Measurements from ENCODE around the gene PPP2R1A. TPM values are rescaled to one million over a fixed set of nuclear protein-coding genes. Genes with fewer than 3 reads are reported as not detected.

PPP2R1A gene
- 214 and 215 TPM in 2 replicates for total RNA-seq

DNA sequence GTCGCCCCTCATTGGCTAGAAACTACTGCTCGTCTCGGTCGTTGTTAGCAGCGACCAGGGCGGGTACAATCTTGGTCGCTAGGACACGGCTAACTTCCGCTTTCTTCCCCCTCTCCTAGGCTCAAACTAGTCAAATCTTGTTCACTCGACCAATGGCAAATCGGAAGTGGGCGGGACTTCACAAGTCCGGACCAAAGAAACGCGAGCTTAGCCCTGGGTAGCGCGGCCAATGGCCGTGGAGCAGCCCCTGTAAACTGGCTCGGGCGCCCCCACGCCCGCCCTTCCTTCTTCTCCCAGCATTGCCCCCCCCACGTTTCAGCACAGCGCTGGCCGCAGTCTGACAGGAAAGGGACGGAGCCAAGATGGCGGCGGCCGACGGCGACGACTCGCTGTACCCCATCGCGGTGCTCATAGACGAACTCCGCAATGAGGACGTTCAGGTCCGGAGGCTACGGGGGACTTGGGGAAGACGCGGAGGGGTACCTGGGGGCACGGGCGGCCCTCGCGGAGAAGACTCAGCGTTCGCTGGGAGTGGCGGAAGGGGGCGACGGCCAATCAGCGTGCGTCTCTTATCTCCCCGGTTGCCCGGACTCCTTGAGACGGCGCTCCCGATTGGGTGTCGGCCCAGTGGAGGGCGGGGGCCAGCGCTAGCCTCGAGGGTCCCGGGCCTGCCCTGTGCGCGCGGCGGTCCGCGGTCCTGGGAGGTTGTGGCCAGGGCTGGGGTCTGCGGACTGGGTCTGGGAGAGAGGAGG lies at the start of gene PPP2R1A:
Gene PPP2R1A, plus strand, starts transcription at position 318 of the 752 bp plus-strand sequence. Its CDS starts 45 bp downstream, at position 363.
- Mint-ChIP-seq H3K4me1 (ENCODE audit: low read depth) (peaks cover 45% of the 10 kb centered on the region), H3K36me3 (ENCODE audit: low read depth) (peaks cover 23% of the 10 kb centered on the region), H3K9me3 (no peaks in the 10 kb centered on the region), H3K27me3 (ENCODE audit: insufficient read depth) (no peaks in the 10 kb centered on the region), H3K27ac (peak within 1 kb of the TSS; percentile 99), H3K4me3 (peak within 1 kb of the TSS; percentile 98)
- peak; percentile 97 for DNase-seq (ENCODE audit: low spot score)
- intact Hi-C loops (cut with micrococcal nuclease), result loop anchor here (1.0 to 10.0 kb wide), 13 partner anchors 19 to 1005 kb away; partner anchors contain the start of genes ZNF160, ZNF610, ZNF613 and ZNF614

DNA sequence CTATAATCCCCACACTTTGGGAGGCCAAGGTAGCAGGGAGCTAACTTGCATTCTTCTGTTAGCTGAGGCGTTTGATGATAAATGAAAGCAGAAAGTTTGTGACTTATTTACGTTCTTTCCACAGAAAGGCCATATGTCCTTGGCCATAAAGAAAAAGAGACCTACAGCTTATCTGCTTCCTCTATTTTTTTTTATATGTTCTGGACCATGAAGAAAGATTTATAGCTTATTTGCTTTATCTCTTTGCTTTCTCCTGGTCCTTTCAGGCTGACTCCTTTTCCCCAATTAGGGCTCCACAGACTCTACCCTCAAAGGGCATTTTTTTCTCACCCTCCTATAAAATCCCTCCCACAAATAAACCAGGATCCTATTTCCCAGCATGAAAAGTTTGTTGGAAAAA lies 48.6 kb upstream of the PPP2R1A start:
- no peak for DNase-seq (ENCODE audit: low spot score)
- intact Hi-C loops (cut with micrococcal nuclease), result loop anchor here (5.0 kb wide), 1 partner anchor 386 kb away; the partner anchor contains the start of gene ZNF808
- peaks cover 9% of the 10 kb centered on the region for H3K36me3 Mint-ChIP-seq (ENCODE audit: low read depth)
- no peak overlapping the region for H3K27ac Mint-ChIP-seq
- peaks cover 23% of the 10 kb centered on the region for H3K9me3 Mint-ChIP-seq
- peaks cover 23% of the 10 kb centered on the region for H3K4me1 Mint-ChIP-seq (ENCODE audit: low read depth)
- H3K4me3 Mint-ChIP-seq, result no peak overlapping the region
- no peaks in the 10 kb centered on the region for H3K27me3 Mint-ChIP-seq (ENCODE audit: insufficient read depth)

DNA sequence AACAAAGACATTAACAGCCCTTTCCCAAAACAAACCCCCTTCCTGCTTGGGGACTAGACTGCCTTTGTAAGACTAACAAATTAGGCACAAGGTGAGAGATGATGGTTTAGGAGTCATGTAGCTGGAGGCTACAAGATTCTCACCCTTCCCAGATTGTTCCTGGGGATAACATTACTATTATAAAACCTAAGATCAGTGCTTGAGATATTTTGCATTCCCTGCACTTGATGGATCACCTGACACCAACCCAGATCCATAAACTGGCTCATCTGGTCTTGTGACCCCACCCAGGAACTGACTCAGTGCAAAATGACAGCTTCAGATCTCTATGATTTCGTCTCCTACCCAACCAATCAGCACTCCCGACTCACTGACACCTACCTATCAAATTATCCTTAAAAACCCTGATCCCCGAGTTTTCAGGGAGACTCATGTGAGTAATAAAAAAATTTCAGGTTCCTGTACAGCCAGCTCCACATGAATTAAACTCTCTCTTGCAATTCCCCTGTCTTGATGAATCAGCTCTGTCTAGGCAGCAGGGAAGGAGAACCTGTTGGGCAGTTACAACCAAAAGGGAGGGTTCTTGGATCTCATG lies 47.8 kb upstream of the PPP2R1A start:
- peaks cover 6% of the 10 kb centered on the region for H3K36me3 Mint-ChIP-seq (ENCODE audit: low read depth)
- no peak overlapping the region for H3K4me3 Mint-ChIP-seq
- peaks cover 23% of the 10 kb centered on the region for H3K4me1 Mint-ChIP-seq (ENCODE audit: low read depth)
- H3K27ac Mint-ChIP-seq, result no peak overlapping the region
- intact Hi-C loops (cut with micrococcal nuclease), result loop anchor here (5.0 kb wide), 1 partner anchor 385 kb away; the partner anchor contains the start of gene ZNF808
- H3K9me3 Mint-ChIP-seq, result peaks cover 24% of the 10 kb centered on the region
- no peak for DNase-seq (ENCODE audit: low spot score)
- H3K27me3 Mint-ChIP-seq (ENCODE audit: insufficient read depth), result no peaks in the 10 kb centered on the region

DNA sequence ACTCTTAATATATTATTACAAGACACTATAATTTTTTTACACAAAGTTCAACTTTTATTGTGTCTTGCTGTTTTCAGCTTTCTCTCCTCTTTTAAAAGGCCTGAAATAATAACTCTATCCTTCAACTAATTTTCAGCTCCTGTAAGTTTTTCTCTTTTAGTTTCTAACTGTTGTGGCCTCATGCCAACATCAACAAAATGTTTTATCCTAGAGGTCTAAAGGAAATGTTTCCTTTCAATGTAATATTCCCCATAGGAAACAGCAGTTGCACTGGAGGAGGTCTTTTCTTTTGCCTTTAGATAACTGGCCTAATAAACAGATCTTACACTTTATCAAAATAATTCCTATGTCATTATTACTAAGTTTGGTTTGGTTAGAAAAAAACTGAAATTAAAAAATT lies 41.6 kb upstream of the PPP2R1A start:
- no peaks in the 10 kb centered on the region for H3K27me3 Mint-ChIP-seq (ENCODE audit: insufficient read depth)
- peaks cover 2% of the 10 kb centered on the region for H3K36me3 Mint-ChIP-seq (ENCODE audit: low read depth)
- no peaks in the 10 kb centered on the region for H3K4me1 Mint-ChIP-seq (ENCODE audit: low read depth)
- peaks cover 48% of the 10 kb centered on the region for H3K9me3 Mint-ChIP-seq
- intact Hi-C loops (cut with micrococcal nuclease), result no loop called here
- H3K4me3 Mint-ChIP-seq, result no peak overlapping the region
- H3K27ac Mint-ChIP-seq, result no peak overlapping the region
- DNase-seq (ENCODE audit: low spot score), result no peak

DNA sequence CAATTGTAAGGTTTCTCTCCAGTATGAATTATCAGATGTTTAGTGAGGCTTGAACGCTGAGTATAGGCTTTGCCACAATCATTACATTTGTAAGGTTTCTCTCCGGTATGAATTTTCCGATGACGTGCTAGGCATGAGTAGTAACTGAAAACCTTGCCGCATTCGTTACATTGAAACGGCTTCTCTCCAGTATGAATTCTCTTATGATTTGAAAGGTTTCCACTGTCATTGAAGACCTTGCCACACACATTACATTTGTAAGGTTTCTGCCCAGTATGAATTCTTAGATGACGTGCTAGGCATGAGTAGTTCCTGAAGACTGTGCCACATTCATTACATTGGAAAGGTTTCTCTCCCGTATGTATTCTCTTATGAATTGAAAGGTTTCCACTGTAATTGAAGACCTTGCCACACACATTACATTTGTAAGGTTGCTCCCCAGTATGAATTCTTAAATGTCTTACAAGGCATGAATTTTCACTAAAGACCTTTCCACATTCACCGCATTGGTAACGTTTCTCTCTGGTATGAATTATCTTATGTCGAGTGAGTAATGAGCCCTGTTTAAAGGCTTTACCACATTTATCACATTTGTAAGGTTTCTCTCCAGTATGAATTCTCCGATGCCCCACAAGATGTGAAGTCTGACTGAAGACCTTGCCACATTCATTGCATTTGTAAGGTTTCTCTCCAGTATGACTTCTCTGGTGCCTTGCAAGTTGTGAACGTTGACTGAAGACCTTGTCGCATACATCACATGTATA lies 34.1 kb upstream of the PPP2R1A start:
- Mint-ChIP-seq H3K36me3 (ENCODE audit: low read depth) (peaks cover 53% of the 10 kb centered on the region), H3K4me3 (no peak overlapping the region), H3K9me3 (peaks cover 72% of the 10 kb centered on the region), H3K4me1 (ENCODE audit: low read depth) (no peaks in the 10 kb centered on the region), H3K27ac (no peak overlapping the region), H3K27me3 (ENCODE audit: insufficient read depth) (no peaks in the 10 kb centered on the region)
- no peak for DNase-seq (ENCODE audit: low spot score)
- intact Hi-C loops (cut with micrococcal nuclease), result no loop called here

DNA sequence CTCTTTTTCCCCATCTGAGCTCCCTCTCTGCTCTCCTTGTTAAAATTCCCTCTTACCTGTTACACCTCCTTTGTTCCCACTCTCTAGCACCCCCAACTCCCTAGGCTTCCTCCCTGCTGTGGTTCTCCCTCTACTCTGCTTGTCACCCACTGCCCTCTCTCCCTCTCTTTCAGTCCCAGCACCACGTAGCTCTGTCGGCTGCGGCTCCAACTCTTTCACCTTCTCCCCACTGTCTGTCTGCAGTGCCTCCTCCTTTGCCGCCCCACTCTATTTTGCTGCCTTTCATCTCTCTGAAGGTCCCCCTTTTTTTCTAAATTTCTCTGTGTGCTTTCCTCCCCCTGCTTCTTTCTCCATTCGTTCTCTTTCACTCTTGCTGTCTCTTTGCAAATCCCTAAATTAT lies 19.5 kb upstream of the PPP2R1A start:
- peaks cover 15% of the 10 kb centered on the region for H3K9me3 Mint-ChIP-seq
- intact Hi-C loops (cut with micrococcal nuclease), result no loop called here
- DNase-seq (ENCODE audit: low spot score), result no peak
- H3K4me1 Mint-ChIP-seq (ENCODE audit: low read depth), result peaks cover 11% of the 10 kb centered on the region
- H3K27ac Mint-ChIP-seq, result peak overlapping the region; percentile 90
- peaks cover 43% of the 10 kb centered on the region for H3K36me3 Mint-ChIP-seq (ENCODE audit: low read depth)
- no peaks in the 10 kb centered on the region for H3K27me3 Mint-ChIP-seq (ENCODE audit: insufficient read depth)
- peak overlapping the region; percentile 97 for H3K4me3 Mint-ChIP-seq

DNA sequence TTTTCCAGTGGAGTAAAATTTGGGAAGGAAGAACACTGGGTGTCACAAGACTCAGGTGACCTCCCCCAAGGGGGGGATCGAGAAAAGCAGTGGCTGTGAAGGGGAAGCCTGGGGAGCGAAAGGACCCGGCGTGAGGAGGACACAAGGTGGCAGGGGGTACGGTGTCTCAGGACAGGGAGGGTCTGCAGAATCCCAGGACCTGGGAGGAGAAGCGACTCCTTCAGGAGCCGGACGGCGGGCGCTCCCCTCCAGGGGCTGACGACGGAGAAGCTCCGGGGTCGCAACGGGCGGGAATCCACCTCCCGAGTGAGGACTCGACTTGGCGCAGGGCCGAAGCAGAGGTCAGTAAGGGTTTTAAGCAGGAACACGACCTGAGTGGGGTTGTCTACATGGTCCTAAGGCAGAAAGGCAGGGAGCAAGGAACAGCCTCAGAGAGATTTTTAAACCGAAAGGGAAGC lies 19.0 kb upstream of the PPP2R1A start:
- H3K4me3 Mint-ChIP-seq, result peak overlapping the region; percentile 97
- H3K27me3 Mint-ChIP-seq (ENCODE audit: insufficient read depth), result no peaks in the 10 kb centered on the region
- H3K9me3 Mint-ChIP-seq, result peaks cover 20% of the 10 kb centered on the region
- intact Hi-C loops (cut with micrococcal nuclease), result loop anchor here (1.0 kb wide), 5 partner anchors 18 to 564 kb away; partner anchors contain the start of genes ZNF432 and ZNF611
- H3K4me1 Mint-ChIP-seq (ENCODE audit: low read depth), result peaks cover 11% of the 10 kb centered on the region
- DNase-seq (ENCODE audit: low spot score), result no peak
- peak overlapping the region; percentile 90 for H3K27ac Mint-ChIP-seq
- H3K36me3 Mint-ChIP-seq (ENCODE audit: low read depth), result peaks cover 39% of the 10 kb centered on the region

DNA sequence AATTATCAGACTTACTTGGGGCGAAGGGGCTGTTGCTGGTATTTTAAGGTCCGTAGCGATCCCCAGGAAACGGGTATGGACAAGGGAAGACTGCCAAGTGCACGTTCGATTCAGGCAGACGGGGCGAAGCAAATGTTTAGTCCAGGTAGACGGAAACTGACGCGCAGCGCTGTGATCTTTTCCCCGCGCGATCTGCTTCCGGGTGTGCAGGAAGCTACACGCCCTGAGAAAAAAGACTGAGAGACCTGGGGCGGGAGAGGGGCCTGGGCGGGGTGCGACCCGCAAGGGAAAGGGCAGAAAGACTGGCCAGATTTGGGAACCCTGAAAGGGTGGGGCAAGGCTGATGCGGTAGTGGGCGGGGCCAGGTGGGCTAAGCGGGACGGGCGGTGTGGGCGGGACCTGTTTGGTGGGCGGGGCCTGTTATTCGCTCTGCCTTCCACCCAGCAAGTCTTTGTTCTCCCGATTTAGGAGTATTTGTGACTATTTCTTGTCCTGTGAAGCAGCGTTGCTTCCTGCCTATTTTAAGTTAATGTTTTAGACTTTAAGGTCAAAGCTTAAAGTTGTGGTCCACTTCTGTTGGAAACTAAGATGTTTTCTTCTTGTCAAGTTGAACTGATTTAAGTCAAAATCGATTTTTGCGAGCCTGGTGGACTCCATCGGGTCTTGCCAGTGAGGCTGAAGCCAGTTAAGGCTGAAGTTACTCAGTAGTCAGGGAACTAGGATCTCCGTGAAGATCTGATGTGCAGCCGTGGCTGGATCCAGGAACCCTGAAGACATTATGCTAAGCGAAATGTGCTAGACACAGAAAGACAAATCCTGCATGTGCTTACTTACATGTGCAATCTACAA lies 18.3 kb upstream of the PPP2R1A start, which contains the start of gene ZNF836:
Gene ZNF836, minus strand, starts transcription at position 301 of the 849 bp plus-strand sequence. CDS start 3,549 bp downstream, outside the sequence.
- peaks cover 39% of the 10 kb centered on the region for H3K36me3 Mint-ChIP-seq (ENCODE audit: low read depth)
- H3K27ac Mint-ChIP-seq, result peak within 1 kb of the TSS; percentile 90
- peak within 1 kb of the TSS; percentile 97 for H3K4me3 Mint-ChIP-seq
- intact Hi-C loops (cut with micrococcal nuclease), result loop anchor here (1.0 kb wide), 5 partner anchors 18 to 564 kb away; partner anchors contain the start of genes ZNF432 and ZNF611
- peaks cover 11% of the 10 kb centered on the region for H3K4me1 Mint-ChIP-seq (ENCODE audit: low read depth)
- peak; percentile 83 for DNase-seq (ENCODE audit: low spot score)
- no peaks in the 10 kb centered on the region for H3K27me3 Mint-ChIP-seq (ENCODE audit: insufficient read depth)
- peaks cover 20% of the 10 kb centered on the region for H3K9me3 Mint-ChIP-seq

DNA sequence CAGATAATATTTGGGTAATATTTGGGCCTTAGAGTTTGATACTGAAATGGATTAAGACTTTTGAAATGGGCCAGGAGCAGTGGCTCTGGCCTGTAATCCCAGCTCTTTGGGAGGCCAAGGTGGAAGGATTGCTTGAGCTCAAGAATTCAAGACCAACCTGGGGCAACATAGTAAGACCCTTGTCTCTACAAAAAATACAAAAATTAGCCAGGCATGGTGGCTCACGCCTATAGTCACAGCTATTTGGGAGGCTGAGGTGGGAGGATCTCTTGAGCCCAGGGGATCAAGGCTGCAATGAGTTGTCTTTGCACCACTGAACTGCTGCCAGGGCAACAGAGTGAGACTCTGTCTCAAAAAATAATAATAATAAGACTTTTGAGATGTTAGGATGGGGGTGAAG lies 17.5 kb upstream of the PPP2R1A start:
- Mint-ChIP-seq H3K4me3 (peak overlapping the region; percentile 97), H3K27ac (no peak overlapping the region), H3K4me1 (ENCODE audit: low read depth) (peaks cover 11% of the 10 kb centered on the region), H3K27me3 (ENCODE audit: insufficient read depth) (no peaks in the 10 kb centered on the region), H3K9me3 (peaks cover 20% of the 10 kb centered on the region), H3K36me3 (ENCODE audit: low read depth) (peaks cover 32% of the 10 kb centered on the region)
- intact Hi-C loops (cut with micrococcal nuclease), result no loop called here
- DNase-seq (ENCODE audit: low spot score), result no peak

DNA sequence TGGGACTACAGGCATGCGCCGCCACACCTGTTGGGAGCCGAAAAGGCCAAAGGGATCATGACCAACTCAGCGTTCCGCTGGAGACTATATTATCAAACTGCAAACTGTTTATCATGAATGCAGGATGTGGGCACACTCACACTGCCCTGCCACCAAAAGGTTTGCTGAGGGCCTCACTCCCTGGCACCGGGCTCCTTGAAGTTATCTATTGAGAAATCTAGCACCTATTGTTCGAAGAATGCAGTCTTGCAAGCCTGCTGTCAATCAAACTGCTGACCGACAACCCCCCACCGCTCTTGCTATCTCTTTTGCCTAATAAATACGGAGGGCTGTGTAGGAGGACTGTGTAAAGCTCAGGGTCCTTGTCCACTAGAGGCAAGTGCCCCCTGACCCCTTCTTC lies 13.3 kb upstream of the PPP2R1A start:
- Mint-ChIP-seq H3K36me3 (ENCODE audit: low read depth) (peaks cover 2% of the 10 kb centered on the region), H3K9me3 (peaks cover 24% of the 10 kb centered on the region), H3K27ac (no peak overlapping the region), H3K4me1 (ENCODE audit: low read depth) (no peaks in the 10 kb centered on the region), H3K27me3 (ENCODE audit: insufficient read depth) (no peaks in the 10 kb centered on the region), H3K4me3 (no peak overlapping the region)
- intact Hi-C loops (cut with micrococcal nuclease), result no loop called here
- no peak for DNase-seq (ENCODE audit: low spot score)

DNA sequence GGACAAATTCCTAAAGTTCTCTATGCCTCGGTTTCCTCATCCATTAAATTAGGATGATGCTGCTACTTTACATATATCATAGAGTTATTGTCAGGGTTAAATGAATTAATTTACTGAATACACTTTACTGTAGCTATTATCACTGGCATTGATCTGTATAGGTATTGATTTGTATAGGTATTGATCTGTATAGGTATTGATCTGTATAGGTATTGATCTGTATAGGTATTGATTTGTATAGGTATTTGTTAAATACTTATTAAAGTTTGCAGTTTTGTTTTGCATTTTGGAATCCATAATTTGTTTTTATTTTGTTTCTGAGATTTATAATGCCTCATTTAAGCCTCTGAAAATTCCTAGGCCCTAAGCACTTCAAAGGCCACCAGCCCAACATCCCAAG lies 2.4 kb upstream of the PPP2R1A start:
- no peak overlapping the region for H3K27ac Mint-ChIP-seq
- H3K4me1 Mint-ChIP-seq (ENCODE audit: low read depth), result peaks cover 25% of the 10 kb centered on the region
- H3K27me3 Mint-ChIP-seq (ENCODE audit: insufficient read depth), result no peaks in the 10 kb centered on the region
- H3K36me3 Mint-ChIP-seq (ENCODE audit: low read depth), result peaks cover 7% of the 10 kb centered on the region
- H3K4me3 Mint-ChIP-seq, result no peak overlapping the region
- no peak for DNase-seq (ENCODE audit: low spot score)
- intact Hi-C loops (cut with micrococcal nuclease), result loop anchor here (5.0 to 10.0 kb wide), 3 partner anchors 160 to 1007 kb away; partner anchors contain the start of genes ZNF160, ZNF614 and ZNF665
- no peaks in the 10 kb centered on the region for H3K9me3 Mint-ChIP-seq

Data from activated T-helper 1 cell treated with anti-CD3 and anti-CD28 coated beads, Interleukin-12 subunit alpha, Interleukin-12 subunit beta, Interleukin-2, Interleukin-4 antibody, amounts not matched to agents 30 ng/mL and 10 ng/mL and 1 ng/mL, durations not matched to agents 14 hours and 24 hours and 36 hours (primary cell).